HFFc6 (cell line): Measurements from ENCODE around the gene LPAR6. TPM values are rescaled to one million over a fixed set of nuclear protein-coding genes. Genes with fewer than 3 reads are reported as not detected.
A peak's percentile ranks its signal among the peaks of the same experiment; 100 is the strongest.

Experiments
- DNase-seq: peaks from one replicate; pipeline ENCODE4 v3.0.0-alpha.2; 2018
- H3K27ac Mint-ChIP-seq: 2 replicates; pipeline ENCODE4 v1.8.0; 2020; ENCODE audit warnings: mild to moderate bottlenecking, mixed read lengths
- H3K27me3 Mint-ChIP-seq: 2 replicates; pipeline ENCODE4 v1.8.0; 2021; ENCODE audit warnings: mild to moderate bottlenecking, moderate library complexity, mixed read lengths; ENCODE audit not compliant: insufficient read depth
- H3K36me3 Mint-ChIP-seq: 2 replicates; pipeline ENCODE4 v1.8.0; 2021; ENCODE audit warnings: low read depth, mixed read lengths
- H3K4me1 Mint-ChIP-seq: 2 replicates; pipeline ENCODE4 v1.8.0; 2020; ENCODE audit warnings: low read depth, mixed read lengths
- H3K4me3 Mint-ChIP-seq: 2 replicates; pipeline ENCODE4 v1.8.0; 2020; ENCODE audit warnings: mild to moderate bottlenecking, moderate library complexity, mixed read lengths
- H3K9me3 Mint-ChIP-seq: 2 replicates; pipeline ENCODE4 v1.8.0; 2020; ENCODE audit warnings: mild to moderate bottlenecking, mixed read lengths
- CTCF ChIP-seq: fragments of 200-600 bp; sonication (generic); IDR thresholded peaks from 2 replicates; pipeline ENCODE4 v1.5.0; 2021; ENCODE audit warnings: antibody characterized with exemption, mild to moderate bottlenecking
- total RNA-seq, 6 experiments: library from RNA; stranded (reverse); fragmentation: NEBNext Ultra II Directional; extraction: Animal tissue kit (Norgen Biotek cat#: 25700); gene quantifications; 2 replicates in 1 of 6; 3 replicates in 5 of 6; pipeline ENCODE4 v1.2.3, GENCODE V29; 2021

LPAR6 gene
- total RNA-seq, 6 experiments from 2014 or later = 4.8 to 6.7 (median 5.7) TPM

- Mint-ChIP-seq H3K36me3 (peaks cover 26% of the 10 kb centered on the region), H3K4me1 (peaks cover 82% of the 10 kb centered on the region), H3K27ac (peak overlapping the region; percentile 85), H3K27me3 (no peaks in the 10 kb centered on the region; the same call in 1 of the 2 replicates), H3K4me3 (peak overlapping the region; percentile 65), H3K9me3 (peaks cover 14% of the 10 kb centered on the region)
- TF ChIP-seq CTCF = no peak
- DNase-seq = peak; percentile 46
These were observed 12.7 kb downstream of the LPAR6 start for GRCh38 chr13:48400090-48400694.

- peak overlapping the region; percentile 71 for H3K27ac Mint-ChIP-seq
- peaks cover 14% of the 10 kb centered on the region for H3K9me3 Mint-ChIP-seq
- peaks cover 70% of the 10 kb centered on the region for H3K4me1 Mint-ChIP-seq
- H3K36me3 Mint-ChIP-seq = peaks cover 32% of the 10 kb centered on the region
- H3K27me3 Mint-ChIP-seq = no peaks in the 10 kb centered on the region; the same call in 1 of the 2 replicates
- peak; percentile 23 for DNase-seq
- peak overlapping the region; percentile 9; the same call in 1 of the 2 replicates for H3K4me3 Mint-ChIP-seq
- TF ChIP-seq CTCF = no peak
These were observed 14.3 kb downstream of the LPAR6 start for GRCh38 chr13:48398450-48399095.

- Mint-ChIP-seq H3K27ac (peak overlapping the region; percentile 33; the same call in 1 of the 2 replicates), H3K27me3 (no peaks in the 10 kb centered on the region; the same call in 1 of the 2 replicates), H3K4me3 (no peak overlapping the region), H3K9me3 (peaks cover 14% of the 10 kb centered on the region), H3K4me1 (peaks cover 64% of the 10 kb centered on the region), H3K36me3 (peaks cover 40% of the 10 kb centered on the region)
- no peak for TF ChIP-seq CTCF
- no peak for DNase-seq
These were observed 15.2 kb downstream of the LPAR6 start for GRCh38 chr13:48397744-48398143.

GRCh38 chr13:48393698-48394085 is 19.2 kb downstream of the LPAR6 start:
- no peak for TF ChIP-seq CTCF
- no peak overlapping the region for H3K4me3 Mint-ChIP-seq
- H3K36me3 Mint-ChIP-seq = peaks cover 54% of the 10 kb centered on the region
- no peak overlapping the region for H3K27ac Mint-ChIP-seq
- peaks cover 30% of the 10 kb centered on the region for H3K4me1 Mint-ChIP-seq
- no peaks in the 10 kb centered on the region; the same call in 1 of the 2 replicates for H3K27me3 Mint-ChIP-seq
- no peak for DNase-seq
- peaks cover 14% of the 10 kb centered on the region for H3K9me3 Mint-ChIP-seq

GRCh38 chr13:48393030-48393697 is 19.7 kb downstream of the LPAR6 start:
- H3K4me3 Mint-ChIP-seq = no peak overlapping the region
- no peak for TF ChIP-seq CTCF
- H3K27ac Mint-ChIP-seq = no peak overlapping the region
- no peaks in the 10 kb centered on the region; the same call in 1 of the 2 replicates for H3K27me3 Mint-ChIP-seq
- DNase-seq = no peak
- H3K36me3 Mint-ChIP-seq = peaks cover 54% of the 10 kb centered on the region
- H3K4me1 Mint-ChIP-seq = peaks cover 30% of the 10 kb centered on the region
- H3K9me3 Mint-ChIP-seq = peaks cover 14% of the 10 kb centered on the region
